Chondrocyte (in vitro differentiated cells): Measurements from ENCODE around the gene SLC13A3. TPM values are rescaled to one million over a fixed set of nuclear protein-coding genes. Genes with fewer than 3 reads are reported as not detected.

Experiments
- DNase-seq: peaks from one replicate; pipeline ENCODE4 v3.0.0; 2021; ENCODE audit warnings: mixed read lengths, low spot score
- H3K27ac Mint-ChIP-seq: one replicate; pipeline ENCODE4 v1.8.0; 2021; ENCODE audit warnings: mild to moderate bottlenecking, moderate library complexity, mixed read lengths; ENCODE audit not compliant: unreplicated experiment
- H3K27me3 Mint-ChIP-seq: 2 replicates; pipeline ENCODE4 v1.8.0; 2021; ENCODE audit warnings: low read depth, mixed read lengths
- H3K36me3 Mint-ChIP-seq: 2 replicates; pipeline ENCODE4 v1.8.0; 2021; ENCODE audit warnings: low read depth, mixed read lengths
- H3K4me1 Mint-ChIP-seq: 2 replicates; pipeline ENCODE4 v1.8.0; 2021; ENCODE audit warnings: low read depth, mild to moderate bottlenecking, mixed read lengths
- H3K4me3 Mint-ChIP-seq: one replicate; pipeline ENCODE4 v1.8.0; 2021; ENCODE audit warnings: mild to moderate bottlenecking, moderate library complexity, mixed read lengths; ENCODE audit not compliant: unreplicated experiment
- H3K9me3 Mint-ChIP-seq: 2 replicates; pipeline ENCODE4 v1.8.0; 2021; ENCODE audit warnings: low read depth, mixed read lengths
- total RNA-seq: library from RNA; stranded (reverse); gene quantifications from 3 replicates; pipeline ENCODE4 v1.2.1, GENCODE V29; 2021
- TF ChIP-seq, protein P1 (sequence below): fragments of 200-600 bp; sonication (generic); IDR thresholded peaks from 2 replicates; pipeline ENCODE4 v1.5.0; 2021; ENCODE audit warnings: antibody characterized with exemption, mild to moderate bottlenecking, moderate library complexity

SLC13A3 gene
- total RNA-seq, 1 donor from 2014 or later = 2.5 TPM

DNA sequence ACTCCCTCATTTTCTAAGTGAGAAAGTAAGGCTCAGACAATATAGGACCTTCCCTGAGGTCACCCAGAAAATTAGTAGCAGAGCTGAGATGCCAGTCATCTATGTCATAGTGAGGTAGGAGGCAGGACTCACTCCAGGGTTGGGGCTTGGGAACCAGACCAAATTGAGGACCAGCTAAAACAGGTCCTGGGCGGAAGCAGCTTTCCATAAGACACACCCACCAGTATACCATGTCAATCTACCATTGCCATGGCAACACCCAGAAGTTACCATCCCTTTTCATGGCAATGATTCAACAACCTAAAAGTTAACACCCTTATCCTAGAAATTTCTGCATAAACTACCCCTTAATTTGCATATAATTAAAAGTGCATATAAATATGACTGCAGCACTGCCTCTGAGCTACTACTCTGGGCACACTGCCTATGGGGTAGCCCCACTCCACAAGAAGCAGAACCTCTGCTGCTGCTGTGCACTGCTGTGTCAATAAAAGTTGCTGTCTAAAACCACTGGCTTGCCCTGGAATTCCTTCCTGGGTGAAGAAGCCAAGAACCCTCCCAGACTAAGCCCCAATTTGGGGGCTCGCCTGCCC lies 70.5 kb downstream of the SLC13A3 start:
- Mint-ChIP-seq H3K27me3 (no peaks in the 10 kb centered on the region), H3K4me3 (no peak overlapping the region), H3K27ac (no peak overlapping the region), H3K36me3 (no peaks in the 10 kb centered on the region), H3K4me1 (no peaks in the 10 kb centered on the region), H3K9me3 (no peaks in the 10 kb centered on the region)
- no peak for DNase-seq
- TF ChIP-seq, protein P1, sequence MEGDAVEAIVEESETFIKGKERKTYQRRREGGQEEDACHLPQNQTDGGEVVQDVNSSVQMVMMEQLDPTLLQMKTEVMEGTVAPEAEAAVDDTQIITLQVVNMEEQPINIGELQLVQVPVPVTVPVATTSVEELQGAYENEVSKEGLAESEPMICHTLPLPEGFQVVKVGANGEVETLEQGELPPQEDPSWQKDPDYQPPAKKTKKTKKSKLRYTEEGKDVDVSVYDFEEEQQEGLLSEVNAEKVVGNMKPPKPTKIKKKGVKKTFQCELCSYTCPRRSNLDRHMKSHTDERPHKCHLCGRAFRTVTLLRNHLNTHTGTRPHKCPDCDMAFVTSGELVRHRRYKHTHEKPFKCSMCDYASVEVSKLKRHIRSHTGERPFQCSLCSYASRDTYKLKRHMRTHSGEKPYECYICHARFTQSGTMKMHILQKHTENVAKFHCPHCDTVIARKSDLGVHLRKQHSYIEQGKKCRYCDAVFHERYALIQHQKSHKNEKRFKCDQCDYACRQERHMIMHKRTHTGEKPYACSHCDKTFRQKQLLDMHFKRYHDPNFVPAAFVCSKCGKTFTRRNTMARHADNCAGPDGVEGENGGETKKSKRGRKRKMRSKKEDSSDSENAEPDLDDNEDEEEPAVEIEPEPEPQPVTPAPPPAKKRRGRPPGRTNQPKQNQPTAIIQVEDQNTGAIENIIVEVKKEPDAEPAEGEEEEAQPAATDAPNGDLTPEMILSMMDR = no peak

DNA sequence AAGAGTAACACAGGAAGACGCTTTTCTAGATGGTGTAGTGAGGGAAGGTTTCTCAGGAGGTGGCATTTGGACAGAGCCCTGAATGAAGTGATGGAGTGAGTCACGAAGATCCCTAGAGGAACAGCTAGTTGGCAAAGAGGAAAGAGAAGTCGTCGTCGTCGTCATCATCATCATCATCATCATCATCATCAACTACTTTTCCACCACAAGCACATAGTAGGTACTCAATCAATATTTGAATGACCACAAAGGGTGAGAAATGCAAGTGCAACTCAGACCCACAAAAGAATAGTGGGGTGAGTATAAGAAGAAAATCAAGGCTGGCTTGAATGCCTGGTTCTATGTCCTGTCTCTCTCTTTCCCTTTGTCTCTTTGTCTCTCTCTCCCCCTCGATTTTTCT lies 72.5 kb downstream of the SLC13A3 start:
- no peak overlapping the region for H3K4me3 Mint-ChIP-seq
- no peak overlapping the region for H3K27ac Mint-ChIP-seq
- no peaks in the 10 kb centered on the region for H3K9me3 Mint-ChIP-seq
- TF ChIP-seq, protein P1 = no peak
- H3K27me3 Mint-ChIP-seq = peaks cover 7% of the 10 kb centered on the region
- H3K4me1 Mint-ChIP-seq = no peaks in the 10 kb centered on the region
- no peaks in the 10 kb centered on the region for H3K36me3 Mint-ChIP-seq
- no peak for DNase-seq

DNA sequence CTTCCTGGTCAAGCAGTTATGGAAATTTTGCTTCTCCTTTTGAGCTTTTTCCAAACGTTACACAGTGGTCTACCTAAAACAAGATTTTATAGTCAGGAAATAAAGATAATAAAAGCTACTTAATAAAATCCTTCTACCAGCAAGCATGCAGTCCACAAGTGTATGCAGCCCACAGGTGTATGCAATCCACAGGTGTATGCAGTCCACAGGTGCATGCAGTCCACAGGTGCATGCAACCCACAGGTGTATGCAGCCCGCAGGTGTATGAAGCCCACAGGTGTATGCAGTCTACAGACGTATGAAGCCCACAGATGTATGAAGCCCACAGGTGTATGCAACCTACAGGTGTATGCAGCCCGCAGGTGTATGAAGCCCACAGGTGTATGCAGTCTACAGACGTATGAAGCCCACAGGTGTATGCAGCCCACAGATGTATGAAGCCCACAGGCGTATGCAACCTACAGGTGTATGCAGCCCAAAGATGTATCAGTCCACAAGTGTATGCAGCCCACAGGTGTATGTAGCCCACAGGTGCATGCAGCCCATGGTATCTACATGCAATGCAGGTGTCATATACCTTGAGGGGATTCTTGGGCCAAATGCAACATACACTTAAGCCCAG lies 74.4 kb downstream of the SLC13A3 start:
- H3K27me3 Mint-ChIP-seq = peaks cover 7% of the 10 kb centered on the region
- H3K4me3 Mint-ChIP-seq = no peak overlapping the region
- no peaks in the 10 kb centered on the region for H3K36me3 Mint-ChIP-seq
- peaks cover 7% of the 10 kb centered on the region for H3K4me1 Mint-ChIP-seq
- TF ChIP-seq, protein P1 = no peak
- H3K27ac Mint-ChIP-seq = no peak overlapping the region
- H3K9me3 Mint-ChIP-seq = no peaks in the 10 kb centered on the region
- no peak for DNase-seq

DNA sequence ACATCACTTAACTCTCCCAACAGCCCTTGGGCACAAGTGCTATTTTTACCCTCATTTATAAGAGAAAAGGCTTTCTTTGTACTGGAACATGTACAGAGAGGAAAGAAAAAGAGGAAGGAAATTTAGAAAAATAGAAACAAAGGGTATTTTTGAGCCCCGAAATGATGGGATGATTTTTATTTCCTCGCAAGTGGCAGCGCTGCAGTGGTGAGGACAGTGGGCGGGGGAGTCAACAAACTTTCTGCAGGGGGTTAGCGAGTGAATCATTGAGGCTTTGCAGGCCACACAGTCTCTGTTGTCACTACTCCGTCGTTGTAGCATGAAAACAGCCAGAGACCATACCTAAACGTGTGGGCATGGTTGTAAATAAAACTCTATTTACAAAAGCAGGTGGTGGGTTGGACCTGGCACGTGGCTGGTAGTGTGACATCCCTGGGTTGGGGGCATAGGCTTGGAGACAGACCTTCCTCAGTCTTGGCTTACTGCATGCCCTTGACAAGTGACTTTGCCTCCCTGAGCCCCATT lies 75.3 kb downstream of the SLC13A3 start:
- peaks cover 12% of the 10 kb centered on the region for H3K4me1 Mint-ChIP-seq
- DNase-seq = no peak
- TF ChIP-seq, protein P1 = no peak
- H3K4me3 Mint-ChIP-seq = no peak overlapping the region
- no peaks in the 10 kb centered on the region for H3K36me3 Mint-ChIP-seq
- peaks cover 7% of the 10 kb centered on the region for H3K27me3 Mint-ChIP-seq
- no peak overlapping the region for H3K27ac Mint-ChIP-seq
- H3K9me3 Mint-ChIP-seq = no peaks in the 10 kb centered on the region

DNA sequence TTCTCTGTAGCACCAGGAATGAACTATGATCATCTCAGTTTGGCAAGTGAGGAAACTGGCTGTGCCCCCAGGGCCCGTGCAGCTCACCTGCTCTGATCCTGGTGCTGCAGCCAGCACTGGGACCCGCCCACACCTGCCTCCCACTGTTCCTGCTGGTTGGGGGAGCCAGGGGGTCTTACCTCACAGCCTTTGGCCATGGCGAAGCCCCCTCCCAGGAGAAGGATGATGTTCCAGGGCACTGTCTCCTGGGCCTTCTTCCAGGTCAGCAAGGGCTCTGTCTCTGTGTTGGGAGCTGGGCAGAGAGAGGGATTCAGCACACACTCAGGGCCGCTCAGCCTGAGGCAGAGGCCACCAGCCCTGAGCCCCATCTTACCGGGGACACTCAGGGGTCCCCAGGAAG lies 75.9 kb downstream of the SLC13A3 start:
- no peak for DNase-seq
- H3K9me3 Mint-ChIP-seq = no peaks in the 10 kb centered on the region
- no peak overlapping the region for H3K27ac Mint-ChIP-seq
- H3K4me1 Mint-ChIP-seq = peaks cover 12% of the 10 kb centered on the region
- H3K36me3 Mint-ChIP-seq = no peaks in the 10 kb centered on the region
- peaks cover 7% of the 10 kb centered on the region for H3K27me3 Mint-ChIP-seq
- H3K4me3 Mint-ChIP-seq = no peak overlapping the region
- TF ChIP-seq, protein P1 = no peak
